Measurements from ENCODE around the gene SLC29A1.

GRCh38 chr6:44188819-44189218 is 34.6 kb upstream of the SLC29A1 start:
- TF ChIP-seq CTCF (IDR thresholded peaks at IDR 0.05; ENCODE audit: poor library complexity) = no peak
- no peak for TF ChIP-seq EZH2phosphoT487 (IDR thresholded peaks at IDR 0.05; ENCODE audit: low read depth, severe bottlenecking, unreplicated experiment)
